ENCODE measurements around the gene ZNF710. TPM values are rescaled to one million over a fixed set of nuclear protein-coding genes. Genes with fewer than 3 reads are reported as not detected.

The ZNF710 gene
- polyA plus RNA-seq, 1 donor from 2014 or later = 10.2 TPM

- no peaks in the 10 kb centered on the region for H3F3A ChIP-seq (ENCODE audit: insufficient read depth, low read length, poor library complexity, severe bottlenecking)
- TF ChIP-seq, protein P1, sequence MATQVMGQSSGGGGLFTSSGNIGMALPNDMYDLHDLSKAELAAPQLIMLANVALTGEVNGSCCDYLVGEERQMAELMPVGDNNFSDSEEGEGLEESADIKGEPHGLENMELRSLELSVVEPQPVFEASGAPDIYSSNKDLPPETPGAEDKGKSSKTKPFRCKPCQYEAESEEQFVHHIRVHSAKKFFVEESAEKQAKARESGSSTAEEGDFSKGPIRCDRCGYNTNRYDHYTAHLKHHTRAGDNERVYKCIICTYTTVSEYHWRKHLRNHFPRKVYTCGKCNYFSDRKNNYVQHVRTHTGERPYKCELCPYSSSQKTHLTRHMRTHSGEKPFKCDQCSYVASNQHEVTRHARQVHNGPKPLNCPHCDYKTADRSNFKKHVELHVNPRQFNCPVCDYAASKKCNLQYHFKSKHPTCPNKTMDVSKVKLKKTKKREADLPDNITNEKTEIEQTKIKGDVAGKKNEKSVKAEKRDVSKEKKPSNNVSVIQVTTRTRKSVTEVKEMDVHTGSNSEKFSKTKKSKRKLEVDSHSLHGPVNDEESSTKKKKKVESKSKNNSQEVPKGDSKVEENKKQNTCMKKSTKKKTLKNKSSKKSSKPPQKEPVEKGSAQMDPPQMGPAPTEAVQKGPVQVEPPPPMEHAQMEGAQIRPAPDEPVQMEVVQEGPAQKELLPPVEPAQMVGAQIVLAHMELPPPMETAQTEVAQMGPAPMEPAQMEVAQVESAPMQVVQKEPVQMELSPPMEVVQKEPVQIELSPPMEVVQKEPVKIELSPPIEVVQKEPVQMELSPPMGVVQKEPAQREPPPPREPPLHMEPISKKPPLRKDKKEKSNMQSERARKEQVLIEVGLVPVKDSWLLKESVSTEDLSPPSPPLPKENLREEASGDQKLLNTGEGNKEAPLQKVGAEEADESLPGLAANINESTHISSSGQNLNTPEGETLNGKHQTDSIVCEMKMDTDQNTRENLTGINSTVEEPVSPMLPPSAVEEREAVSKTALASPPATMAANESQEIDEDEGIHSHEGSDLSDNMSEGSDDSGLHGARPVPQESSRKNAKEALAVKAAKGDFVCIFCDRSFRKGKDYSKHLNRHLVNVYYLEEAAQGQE (IDR thresholded peaks at IDR 0.05; ENCODE audit: borderline replicate concordance) = no peak
- TF ChIP-seq SMC3 (conservative IDR thresholded peaks at IDR 0.05; ENCODE audit: poor library complexity) = no peak
- no peak for TF ChIP-seq MXI1 (conservative IDR thresholded peaks at IDR 0.05; ENCODE audit: poor library complexity, severe bottlenecking)
- TF ChIP-seq, protein P2, sequence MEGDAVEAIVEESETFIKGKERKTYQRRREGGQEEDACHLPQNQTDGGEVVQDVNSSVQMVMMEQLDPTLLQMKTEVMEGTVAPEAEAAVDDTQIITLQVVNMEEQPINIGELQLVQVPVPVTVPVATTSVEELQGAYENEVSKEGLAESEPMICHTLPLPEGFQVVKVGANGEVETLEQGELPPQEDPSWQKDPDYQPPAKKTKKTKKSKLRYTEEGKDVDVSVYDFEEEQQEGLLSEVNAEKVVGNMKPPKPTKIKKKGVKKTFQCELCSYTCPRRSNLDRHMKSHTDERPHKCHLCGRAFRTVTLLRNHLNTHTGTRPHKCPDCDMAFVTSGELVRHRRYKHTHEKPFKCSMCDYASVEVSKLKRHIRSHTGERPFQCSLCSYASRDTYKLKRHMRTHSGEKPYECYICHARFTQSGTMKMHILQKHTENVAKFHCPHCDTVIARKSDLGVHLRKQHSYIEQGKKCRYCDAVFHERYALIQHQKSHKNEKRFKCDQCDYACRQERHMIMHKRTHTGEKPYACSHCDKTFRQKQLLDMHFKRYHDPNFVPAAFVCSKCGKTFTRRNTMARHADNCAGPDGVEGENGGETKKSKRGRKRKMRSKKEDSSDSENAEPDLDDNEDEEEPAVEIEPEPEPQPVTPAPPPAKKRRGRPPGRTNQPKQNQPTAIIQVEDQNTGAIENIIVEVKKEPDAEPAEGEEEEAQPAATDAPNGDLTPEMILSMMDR (IDR thresholded peaks at IDR 0.05; ENCODE audit: poor library complexity, severe bottlenecking) = no peak
- no peak for TF ChIP-seq POLR2AphosphoS5 (IDR thresholded peaks at IDR 0.05)
- TF ChIP-seq RAD21 (conservative IDR thresholded peaks at IDR 0.05) = no peak
- TF ChIP-seq EZH2 (IDR thresholded peaks at IDR 0.05; ENCODE audit: borderline replicate concordance, insufficient read depth, low read length, poor library complexity, severe bottlenecking) = no peak
- no peak for TF ChIP-seq TAF1 (IDR thresholded peaks at IDR 0.05; ENCODE audit: low read depth)
- no peak for TF ChIP-seq EP300 (conservative IDR thresholded peaks at IDR 0.05; ENCODE audit: poor library complexity, severe bottlenecking)
- no peak overlapping the region for H3K27ac ChIP-seq (ENCODE audit: low read length)
- no peaks in the 10 kb centered on the region for H3K36me3 ChIP-seq (ENCODE audit: insufficient read depth, low read length)
- no peaks in the 10 kb centered on the region for H3K9me3 ChIP-seq (ENCODE audit: low read length)
- no peak overlapping the region for H2AFZ ChIP-seq (ENCODE audit: low read depth, low read length)
- no peaks in the 10 kb centered on the region for H4K20me1 ChIP-seq (ENCODE audit: insufficient read depth)
- H3K79me2 ChIP-seq (replicated peaks; ENCODE audit: insufficient read depth, low read length) = no peaks in the 10 kb centered on the region
- H3K4me3 ChIP-seq (ENCODE audit: low read length) = no peak overlapping the region
- H3K9me2 ChIP-seq (ENCODE audit: insufficient read depth, low read length) = no peaks in the 10 kb centered on the region
- no peak overlapping the region for H3K4me2 ChIP-seq (ENCODE audit: low read length)
- H3K9ac ChIP-seq (ENCODE audit: low read length) = no peak overlapping the region
- H3K27me3 ChIP-seq (ENCODE audit: insufficient read depth, low read depth, low read length) = no peaks in the 10 kb centered on the region
Measured at GRCh38 chr15:89964232-89964954, 36.7 kb upstream of the ZNF710 start.

GRCh38 chr15:89967881-89968280 is 33.2 kb upstream of the ZNF710 start:
- H3K9me3 ChIP-seq (ENCODE audit: low read length) = no peaks in the 10 kb centered on the region
- H3K9ac ChIP-seq (ENCODE audit: low read length) = no peak overlapping the region
- H2AFZ ChIP-seq (ENCODE audit: low read depth, low read length) = no peak overlapping the region
- no peaks in the 10 kb centered on the region for H3K9me2 ChIP-seq (ENCODE audit: insufficient read depth, low read length)
- H3K27ac ChIP-seq (ENCODE audit: low read length) = no peak overlapping the region
- no peaks in the 10 kb centered on the region for H3K36me3 ChIP-seq (ENCODE audit: insufficient read depth, low read length)
- no peaks in the 10 kb centered on the region for H3K27me3 ChIP-seq (ENCODE audit: insufficient read depth, low read depth, low read length)
- H4K20me1 ChIP-seq (ENCODE audit: insufficient read depth) = no peaks in the 10 kb centered on the region
- H3K4me3 ChIP-seq (ENCODE audit: low read length) = no peak overlapping the region
- no peaks in the 10 kb centered on the region for H3K79me2 ChIP-seq (replicated peaks; ENCODE audit: insufficient read depth, low read length)
- H3K4me2 ChIP-seq (ENCODE audit: low read length) = no peak overlapping the region
- TF ChIP-seq POLR2AphosphoS5 (IDR thresholded peaks at IDR 0.05) (no peak), TAF1 (IDR thresholded peaks at IDR 0.05; ENCODE audit: low read depth) (no peak), MXI1 (conservative IDR thresholded peaks at IDR 0.05; ENCODE audit: poor library complexity, severe bottlenecking) (no peak), EZH2 (IDR thresholded peaks at IDR 0.05; ENCODE audit: borderline replicate concordance, insufficient read depth, low read length, poor library complexity, severe bottlenecking) (no peak), RAD21 (conservative IDR thresholded peaks at IDR 0.05) (no peak), SMC3 (conservative IDR thresholded peaks at IDR 0.05; ENCODE audit: poor library complexity) (no peak), EP300 (conservative IDR thresholded peaks at IDR 0.05; ENCODE audit: poor library complexity, severe bottlenecking) (no peak)
- TF ChIP-seq, protein P1 (IDR thresholded peaks at IDR 0.05; ENCODE audit: borderline replicate concordance) = no peak
- TF ChIP-seq, protein P2 (IDR thresholded peaks at IDR 0.05; ENCODE audit: poor library complexity, severe bottlenecking) = no peak
- H3F3A ChIP-seq (ENCODE audit: insufficient read depth, low read length, poor library complexity, severe bottlenecking) = no peaks in the 10 kb centered on the region

Data from neural cell (in vitro differentiated cells).